ENCODE results near the gene CERS6.

DNA sequence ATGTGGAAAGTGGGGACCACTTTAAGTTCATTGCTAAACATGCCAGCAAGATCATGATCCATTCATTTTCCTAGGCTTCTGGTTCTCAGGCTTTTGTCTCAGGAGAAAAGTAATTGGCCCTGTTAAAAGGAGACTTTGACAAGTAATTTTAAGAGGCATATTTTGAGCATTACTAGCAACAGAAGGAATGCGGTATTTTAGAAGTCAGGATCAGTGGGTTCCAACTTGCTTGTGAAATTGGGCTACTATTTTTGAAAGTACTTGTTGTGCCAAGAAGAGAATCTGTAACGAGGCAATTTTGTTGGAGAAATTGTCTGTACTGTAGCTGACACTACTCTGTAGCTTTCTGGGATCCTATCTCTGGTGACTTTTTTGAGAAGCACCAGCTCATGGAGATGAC, 59.4 kb downstream of the CERS6 start:
- TF ChIP-seq, protein P1, sequence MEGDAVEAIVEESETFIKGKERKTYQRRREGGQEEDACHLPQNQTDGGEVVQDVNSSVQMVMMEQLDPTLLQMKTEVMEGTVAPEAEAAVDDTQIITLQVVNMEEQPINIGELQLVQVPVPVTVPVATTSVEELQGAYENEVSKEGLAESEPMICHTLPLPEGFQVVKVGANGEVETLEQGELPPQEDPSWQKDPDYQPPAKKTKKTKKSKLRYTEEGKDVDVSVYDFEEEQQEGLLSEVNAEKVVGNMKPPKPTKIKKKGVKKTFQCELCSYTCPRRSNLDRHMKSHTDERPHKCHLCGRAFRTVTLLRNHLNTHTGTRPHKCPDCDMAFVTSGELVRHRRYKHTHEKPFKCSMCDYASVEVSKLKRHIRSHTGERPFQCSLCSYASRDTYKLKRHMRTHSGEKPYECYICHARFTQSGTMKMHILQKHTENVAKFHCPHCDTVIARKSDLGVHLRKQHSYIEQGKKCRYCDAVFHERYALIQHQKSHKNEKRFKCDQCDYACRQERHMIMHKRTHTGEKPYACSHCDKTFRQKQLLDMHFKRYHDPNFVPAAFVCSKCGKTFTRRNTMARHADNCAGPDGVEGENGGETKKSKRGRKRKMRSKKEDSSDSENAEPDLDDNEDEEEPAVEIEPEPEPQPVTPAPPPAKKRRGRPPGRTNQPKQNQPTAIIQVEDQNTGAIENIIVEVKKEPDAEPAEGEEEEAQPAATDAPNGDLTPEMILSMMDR (conservative IDR thresholded peaks at IDR 0.05), result no peak
- no peak for TF ChIP-seq ZFX (IDR thresholded peaks at IDR 0.05)
